IPS-20b (cell line): ENCODE data around the gene MPPE1.
A peak's percentile ranks its signal among the peaks of the same experiment; 100 is the strongest.
"Not testable (repeated sequence)": the region's sequence is repeated elsewhere in the genome, so short reads cannot be mapped to it uniquely, and the experiment has no call there.

Experiments used
- H3K27ac ChIP-seq: one replicate; pipeline ENCODE4 v1.5.1; 2013; ENCODE audit warnings: low read length
- H3K27me3 ChIP-seq: 2 replicates; pipeline ENCODE4 v1.6.1; 2013; ENCODE audit warnings: mild to moderate bottlenecking, low read length, inconsistent platforms; ENCODE audit not compliant: insufficient read depth
- H3K36me3 ChIP-seq: 2 replicates; pipeline ENCODE4 v1.6.1; 2013; ENCODE audit warnings: low read depth, mild to moderate bottlenecking, inconsistent platforms, low read length, moderate library complexity; ENCODE audit not compliant: insufficient read depth
- H3K4me1 ChIP-seq: 2 replicates; pipeline ENCODE4 v1.6.1; 2013; ENCODE audit warnings: mild to moderate bottlenecking, control low read depth, inconsistent platforms, low read length, moderate library complexity; ENCODE audit not compliant: insufficient read depth
- H3K4me3 ChIP-seq: 2 replicates; pipeline ENCODE4 v1.5.1; 2013; ENCODE audit warnings: mild to moderate bottlenecking, low read length, inconsistent platforms
- H3K9ac ChIP-seq: 2 replicates; pipeline ENCODE4 v1.6.1; 2013; ENCODE audit warnings: low read depth, mild to moderate bottlenecking, inconsistent platforms, low read length, moderate library complexity
- H3K9me3 ChIP-seq: 2 replicates; pipeline ENCODE4 v1.6.1; 2013; ENCODE audit warnings: mild to moderate bottlenecking, low read depth, low read length, inconsistent platforms; ENCODE audit not compliant: insufficient read depth

The MPPE1 gene

DNA sequence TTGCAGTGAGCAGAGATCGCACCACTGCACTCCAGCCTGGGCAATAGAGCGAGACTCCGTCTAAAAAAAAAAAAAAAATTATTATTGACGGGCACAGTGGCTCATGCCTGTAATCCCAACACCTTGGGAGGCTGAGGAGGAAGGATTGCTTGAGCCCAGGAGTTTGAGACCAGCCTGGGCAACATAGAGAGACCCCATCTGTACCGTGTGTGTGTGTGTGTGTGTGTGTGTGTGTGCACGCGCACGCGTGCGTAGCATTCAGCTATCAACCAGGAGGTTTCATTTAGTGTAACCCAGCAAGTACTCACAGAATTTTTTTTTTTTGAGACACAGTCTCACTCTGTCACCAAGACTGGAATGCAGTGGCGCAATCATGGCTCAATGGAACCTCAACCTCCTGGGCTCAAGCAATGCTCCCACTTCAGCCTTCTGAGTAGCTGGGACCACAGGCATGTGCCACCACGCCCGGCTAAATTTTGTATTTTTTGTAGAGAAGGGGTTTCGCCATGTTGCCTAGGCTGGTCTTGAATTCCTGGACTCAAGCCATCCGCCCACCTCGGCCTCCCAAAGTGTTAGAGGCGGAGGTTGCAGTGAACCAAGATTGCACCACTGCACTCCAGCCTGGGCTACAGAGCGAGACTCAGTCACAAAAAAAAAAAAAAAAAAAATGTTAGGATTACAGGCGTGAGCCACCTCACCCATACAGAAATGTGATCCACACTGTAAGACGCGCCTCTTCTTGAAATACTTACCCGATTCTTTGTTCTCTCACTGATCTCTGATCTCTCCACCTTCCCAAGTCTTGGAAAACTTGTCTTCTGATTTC, 37.9 kb upstream of the MPPE1 start:
- H3K9ac ChIP-seq = peak overlapping the region; percentile 13; the same call in 1 of the 2 replicates
- not testable (repeated sequence) for H3K36me3 ChIP-seq, H3K27ac ChIP-seq, H3K9me3 ChIP-seq, H3K27me3 ChIP-seq
- peaks cover 15% of the 10 kb centered on the region for H3K4me1 ChIP-seq
- H3K4me3 ChIP-seq = peak overlapping the region; percentile 71; the same call in 1 of the 2 replicates

DNA sequence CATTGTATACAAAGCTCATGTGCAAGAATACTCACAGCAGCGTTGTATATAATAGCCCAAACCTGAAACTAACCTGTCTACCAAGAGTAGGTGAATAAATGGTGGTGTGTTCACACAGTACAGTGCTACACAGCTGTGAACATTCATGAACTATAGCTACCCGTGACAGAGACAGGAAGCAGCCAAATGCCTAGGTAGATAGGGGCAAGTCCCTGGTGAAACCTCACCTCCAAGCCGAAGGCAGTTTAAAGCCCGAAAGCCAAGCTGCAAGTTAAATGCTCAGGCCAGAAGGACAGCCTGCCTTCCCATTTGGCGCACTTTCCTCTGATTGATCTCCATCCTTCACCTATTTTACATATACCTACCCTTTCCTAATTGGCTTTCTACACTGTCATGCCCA, 36.7 kb upstream of the MPPE1 start:
- peaks cover 15% of the 10 kb centered on the region for H3K4me1 ChIP-seq
- no peaks in the 10 kb centered on the region for H3K9me3 ChIP-seq
- H3K27me3 ChIP-seq = no peaks in the 10 kb centered on the region
- no peaks in the 10 kb centered on the region for H3K36me3 ChIP-seq
- no peak overlapping the region for H3K9ac ChIP-seq
- no peak overlapping the region for H3K4me3 ChIP-seq
- H3K27ac ChIP-seq = no peak overlapping the region

DNA sequence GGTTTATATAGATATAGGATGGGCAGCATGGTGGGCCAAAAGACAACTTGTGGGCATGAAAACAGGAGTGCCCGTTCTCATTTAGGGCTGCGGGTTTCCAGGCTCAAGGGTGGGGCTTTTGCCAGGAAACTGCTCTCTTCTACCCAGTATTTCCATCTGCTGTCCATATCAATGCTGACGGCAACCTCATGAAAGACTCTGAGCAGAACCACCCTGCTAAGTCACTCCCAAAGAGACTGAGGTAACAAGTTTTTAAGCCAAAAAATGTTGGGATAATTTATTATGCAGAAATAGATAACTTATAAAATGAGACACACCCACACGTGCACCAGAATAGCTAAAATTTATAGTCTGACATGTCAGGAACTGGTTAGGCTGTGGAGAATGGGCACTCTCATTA, 36.1 kb upstream of the MPPE1 start:
- Histone ChIP-seq H3K9me3 (no peaks in the 10 kb centered on the region), H3K27ac (no peak overlapping the region), H3K36me3 (no peaks in the 10 kb centered on the region), H3K27me3 (no peaks in the 10 kb centered on the region), H3K4me1 (peaks cover 15% of the 10 kb centered on the region), H3K9ac (no peak overlapping the region), H3K4me3 (no peak overlapping the region)

DNA sequence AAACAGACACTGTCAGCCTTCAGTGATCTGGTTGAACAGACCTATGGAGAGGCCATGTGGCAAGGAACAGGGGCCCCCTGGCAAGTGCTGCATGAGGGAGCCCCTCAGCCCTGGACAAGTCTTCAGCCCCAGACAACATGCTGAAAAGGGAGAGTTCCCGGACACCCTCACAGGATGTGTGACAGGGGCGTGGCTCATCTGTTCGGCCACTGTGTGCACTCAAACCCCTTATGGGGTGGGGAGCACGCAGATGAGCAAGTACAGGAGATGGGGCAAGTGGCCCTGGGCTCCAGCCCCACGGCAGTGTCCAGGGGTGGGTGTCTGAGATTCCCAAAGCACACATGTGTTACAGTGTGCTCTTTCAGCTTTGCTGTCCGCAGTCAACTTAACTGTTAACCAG, 35.4 kb upstream of the MPPE1 start:
- H3K27ac ChIP-seq = no peak overlapping the region
- no peaks in the 10 kb centered on the region for H3K36me3 ChIP-seq
- H3K9ac ChIP-seq = no peak overlapping the region
- peaks cover 10% of the 10 kb centered on the region; the same call in 1 of the 2 replicates for H3K4me1 ChIP-seq
- H3K9me3 ChIP-seq = no peaks in the 10 kb centered on the region
- H3K27me3 ChIP-seq = no peaks in the 10 kb centered on the region
- H3K4me3 ChIP-seq = no peak overlapping the region

DNA sequence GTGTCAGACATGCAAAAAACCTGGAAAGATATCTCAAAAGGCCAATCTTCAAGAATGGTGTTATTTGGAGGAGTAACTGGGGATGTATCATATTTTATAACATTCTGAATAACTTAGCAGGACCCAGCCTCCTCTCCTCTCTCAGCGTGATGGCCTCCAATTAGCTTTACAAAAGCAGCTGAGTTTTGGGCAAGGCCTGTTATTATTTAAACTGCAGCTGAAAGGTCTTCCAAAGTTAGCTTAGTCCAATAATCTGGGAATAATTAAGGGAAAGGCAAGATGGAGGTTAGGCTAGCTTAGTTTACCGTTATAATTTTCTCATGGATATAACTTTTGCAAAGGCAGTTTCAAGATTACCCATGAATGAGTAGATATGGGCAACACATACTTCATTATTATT, 32.8 kb upstream of the MPPE1 start:
- Histone ChIP-seq H3K4me3 (no peak overlapping the region), H3K27ac (no peak overlapping the region), H3K9me3 (no peaks in the 10 kb centered on the region), H3K4me1 (no peaks in the 10 kb centered on the region), H3K27me3 (no peaks in the 10 kb centered on the region), H3K36me3 (no peaks in the 10 kb centered on the region), H3K9ac (no peak overlapping the region)

DNA sequence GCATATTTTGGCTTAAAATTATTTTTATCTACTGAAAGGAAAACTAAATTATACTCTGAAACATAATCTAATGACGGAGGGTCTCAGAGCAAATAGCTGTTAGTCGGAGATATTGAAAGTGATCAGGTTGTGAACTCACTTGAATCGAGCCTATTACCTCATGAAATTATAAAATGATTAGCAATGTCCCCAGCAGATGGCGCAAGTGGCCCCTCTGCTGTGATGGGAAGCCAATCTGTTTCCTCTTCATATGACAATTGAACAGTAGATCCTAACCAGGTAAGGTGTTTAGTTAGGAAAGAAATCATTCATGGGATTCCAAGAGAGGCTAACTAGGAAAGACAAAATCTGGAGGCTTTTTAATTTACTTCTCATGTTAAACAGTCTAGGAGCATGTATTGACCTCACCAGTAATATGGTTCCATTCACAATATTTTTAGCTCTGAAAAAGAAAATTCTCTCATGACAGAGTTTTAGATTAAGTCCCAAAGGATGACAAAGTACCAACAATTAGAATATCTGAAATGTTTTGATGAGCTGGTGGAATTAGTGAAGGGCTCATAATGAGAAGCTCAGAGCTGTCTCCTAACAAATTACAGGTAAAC, 29.9 kb upstream of the MPPE1 start:
- H3K9ac ChIP-seq = no peak overlapping the region
- no peak overlapping the region for H3K27ac ChIP-seq
- no peak overlapping the region for H3K4me3 ChIP-seq
- no peaks in the 10 kb centered on the region for H3K9me3 ChIP-seq
- no peaks in the 10 kb centered on the region for H3K4me1 ChIP-seq
- H3K36me3 ChIP-seq = no peaks in the 10 kb centered on the region
- no peaks in the 10 kb centered on the region for H3K27me3 ChIP-seq

DNA sequence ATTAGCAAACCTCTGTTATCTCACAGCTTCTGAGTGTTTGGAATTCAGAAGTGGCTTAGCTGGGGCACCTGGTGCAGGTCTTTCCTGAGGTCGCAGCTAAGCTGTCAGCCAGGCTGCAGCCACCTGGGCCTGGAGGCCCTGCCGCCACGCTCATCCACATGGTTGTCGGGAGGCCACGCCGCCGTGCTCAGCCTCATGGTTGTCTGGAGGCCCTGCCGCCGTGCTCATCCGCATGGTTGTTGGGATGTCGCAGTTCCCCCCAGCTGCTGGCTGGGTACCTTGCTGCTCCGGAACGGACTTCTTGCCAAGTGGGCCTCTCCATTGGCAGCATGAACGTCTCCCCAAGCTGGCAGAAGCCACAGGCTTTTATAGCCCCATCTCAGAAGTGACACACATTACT, 24.3 kb upstream of the MPPE1 start:
- no peaks in the 10 kb centered on the region for H3K9me3 ChIP-seq
- H3K9ac ChIP-seq = no peak overlapping the region
- H3K4me1 ChIP-seq = no peaks in the 10 kb centered on the region
- no peak overlapping the region for H3K4me3 ChIP-seq
- no peak overlapping the region for H3K27ac ChIP-seq
- H3K36me3 ChIP-seq = no peaks in the 10 kb centered on the region
- H3K27me3 ChIP-seq = no peaks in the 10 kb centered on the region

DNA sequence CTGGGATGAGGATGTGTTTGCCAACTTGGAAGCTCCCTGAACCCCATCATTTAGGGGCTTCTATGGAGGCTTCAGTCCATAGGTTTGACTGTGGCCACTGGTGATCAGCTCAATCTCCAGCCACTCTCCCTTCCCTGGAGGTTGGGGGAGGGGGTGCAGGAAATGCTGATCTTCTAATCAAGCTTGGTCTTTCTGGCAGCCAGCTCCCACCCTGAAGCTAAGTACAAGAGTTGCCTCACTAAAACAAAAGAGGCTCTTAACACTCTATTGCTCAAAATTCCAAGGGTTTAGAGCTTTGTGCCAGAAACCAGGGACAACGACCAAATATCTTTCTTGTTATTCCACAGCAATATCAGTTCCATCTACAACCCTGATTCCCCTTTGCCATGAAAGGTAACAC, 19.4 kb upstream of the MPPE1 start:
- Histone ChIP-seq H3K4me3 (no peak overlapping the region), H3K4me1 (no peaks in the 10 kb centered on the region), H3K27me3 (no peaks in the 10 kb centered on the region), H3K36me3 (no peaks in the 10 kb centered on the region), H3K9ac (no peak overlapping the region), H3K27ac (no peak overlapping the region), H3K9me3 (no peaks in the 10 kb centered on the region)

DNA sequence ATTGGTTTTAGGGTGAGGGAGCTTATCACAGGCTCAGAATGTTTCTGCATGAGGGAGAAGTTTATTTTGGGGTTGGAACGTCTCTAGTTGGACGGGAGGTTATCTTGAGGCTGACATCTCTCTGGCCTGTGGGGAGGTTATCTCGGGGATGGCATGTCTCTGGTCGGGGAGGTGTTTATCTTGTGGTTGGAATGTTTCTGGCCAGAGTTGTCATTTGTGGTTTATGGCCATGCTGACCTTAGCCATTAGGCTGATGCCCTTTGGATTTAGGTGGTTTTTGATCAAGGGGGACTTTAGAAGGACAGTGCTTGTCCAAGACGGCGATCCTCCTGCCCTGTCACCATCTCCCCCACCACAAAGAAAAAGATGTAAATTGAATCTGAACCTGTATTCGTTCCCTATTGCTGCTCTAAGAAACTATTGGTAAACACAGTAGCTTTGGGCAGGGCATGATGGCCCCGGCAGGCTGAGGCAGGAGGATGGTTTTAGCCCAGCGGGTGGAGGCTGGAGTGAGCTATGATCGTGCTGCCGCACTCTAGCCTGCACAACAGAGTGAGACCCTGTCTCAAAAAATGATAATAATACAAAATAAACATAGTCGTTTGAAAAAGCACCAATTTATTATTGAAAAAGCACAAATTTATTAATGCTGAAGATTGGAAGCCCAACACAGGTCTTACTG, 17.8 kb upstream of the MPPE1 start:
- Histone ChIP-seq H3K4me1 (no peaks in the 10 kb centered on the region), H3K9me3 (no peaks in the 10 kb centered on the region), H3K27me3 (no peaks in the 10 kb centered on the region), H3K9ac (no peak overlapping the region), H3K36me3 (no peaks in the 10 kb centered on the region), H3K27ac (no peak overlapping the region), H3K4me3 (no peak overlapping the region)

DNA sequence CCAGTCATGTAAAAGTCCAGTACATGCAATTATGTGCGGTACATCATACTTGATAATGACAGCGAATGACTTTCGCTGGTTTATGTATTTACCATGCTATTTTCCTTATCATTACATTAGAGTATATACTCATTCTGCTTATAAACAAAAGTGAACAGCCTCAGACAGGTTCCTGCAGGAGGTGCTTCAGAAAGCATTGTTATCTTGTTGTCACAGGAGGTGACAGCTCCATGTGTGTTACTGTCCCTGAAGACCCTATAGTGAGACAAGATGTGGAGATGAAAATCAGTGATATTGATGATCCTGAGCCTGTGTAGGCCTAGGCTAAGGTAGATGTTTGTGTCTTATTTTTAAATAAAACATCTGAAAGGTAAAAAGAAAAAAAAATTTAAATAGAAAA, 15.3 kb upstream of the MPPE1 start:
- Histone ChIP-seq H3K27ac (no peak overlapping the region), H3K4me3 (no peak overlapping the region), H3K9me3 (no peaks in the 10 kb centered on the region), H3K4me1 (no peaks in the 10 kb centered on the region), H3K9ac (no peak overlapping the region), H3K36me3 (no peaks in the 10 kb centered on the region), H3K27me3 (no peaks in the 10 kb centered on the region)

DNA sequence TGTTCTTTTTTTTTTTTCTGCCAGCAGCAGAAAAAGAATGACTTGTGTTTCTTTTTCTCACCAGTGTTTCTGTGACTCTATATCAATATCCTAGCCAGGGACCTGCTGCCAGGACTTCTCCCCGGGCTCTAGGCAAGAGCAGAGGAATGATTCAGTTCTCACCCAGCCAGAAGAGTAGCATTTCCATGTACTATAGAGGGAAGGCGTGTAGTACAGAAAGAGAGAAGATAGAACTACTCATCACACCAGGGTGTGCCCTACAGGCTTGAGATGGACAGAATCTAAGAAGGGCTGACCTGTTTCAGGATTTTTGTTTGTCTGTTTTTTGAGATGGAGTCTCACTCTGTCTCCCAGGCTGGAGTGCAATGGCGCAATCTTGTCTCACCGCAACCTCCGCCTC, 11.4 kb upstream of the MPPE1 start:
- not testable (repeated sequence) for H3K9me3 ChIP-seq, H3K4me3 ChIP-seq, H3K27ac ChIP-seq, H3K27me3 ChIP-seq, H3K4me1 ChIP-seq, H3K36me3 ChIP-seq, H3K9ac ChIP-seq

DNA sequence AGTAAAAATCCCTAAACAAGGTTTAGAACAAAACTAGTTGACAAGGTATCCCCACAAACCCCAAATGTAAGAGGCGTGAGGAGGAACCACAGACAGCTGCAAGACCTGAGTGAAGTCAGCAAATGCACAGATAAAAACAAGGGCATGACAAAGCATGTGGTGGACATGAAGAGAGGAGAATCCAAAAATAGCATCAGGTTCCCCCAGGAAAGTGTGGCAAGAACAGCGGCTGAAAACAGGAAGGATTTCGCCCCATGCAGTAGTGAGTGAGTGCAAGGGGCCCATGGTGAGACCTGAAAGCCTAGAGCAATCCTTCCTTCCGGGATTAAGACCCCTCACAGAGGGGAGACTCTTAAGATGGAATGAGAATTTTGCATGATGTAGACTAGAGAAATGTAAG, 8.8 kb upstream of the MPPE1 start:
- not testable (repeated sequence) for H3K36me3 ChIP-seq, H3K4me3 ChIP-seq, H3K27ac ChIP-seq, H3K4me1 ChIP-seq, H3K9me3 ChIP-seq, H3K9ac ChIP-seq, H3K27me3 ChIP-seq
